HG03135 (cell line): ENCODE results near the gene KRTAP16-1.
"Not testable (repeated sequence)": the region's sequence is repeated elsewhere in the genome, so short reads cannot be mapped to it uniquely, and the experiment has no call there.

Source experiments
- ATAC-seq: cut with Tn5 transposase; IDR thresholded peaks from one replicate; pipeline ENCODE4 v1.9.1; 2021; ENCODE audit warnings: mild to moderate bottlenecking, moderate library complexity; ENCODE audit not compliant: unreplicated experiment

KRTAP16-1 gene

GRCh38 chr17:41308918-41309359 lies at the start of gene KRTAP16-1:
TSS of gene KRTAP16-1 (minus strand) at chr17:41309309. CDS start at chr17:41309253, 56 bp downstream.
- no peak for ATAC-seq

- ATAC-seq = no peak
These were observed 45.4 kb upstream of the KRTAP16-1 start for GRCh38 chr17:41354536-41354935.

- no peak for ATAC-seq
These were observed 43.7 kb upstream of the KRTAP16-1 start for GRCh38 chr17:41352597-41353366.

GRCh38 chr17:41351177-41351576 lies 42.1 kb upstream of the KRTAP16-1 start:
- ATAC-seq = no peak

GRCh38 chr17:41350381-41350878 lies 41.3 kb upstream of the KRTAP16-1 start, which contains the start of gene KRT33A:
TSS of gene KRT33A (minus strand) at chr17:41350828. CDS start at chr17:41350767, 61 bp downstream.
- ATAC-seq = not testable (repeated sequence)

GRCh38 chr17:41347869-41348760 lies 39.0 kb upstream of the KRTAP16-1 start:
- ATAC-seq = no peak

GRCh38 chr17:41346421-41346820 lies 37.3 kb upstream of the KRTAP16-1 start:
- not testable (repeated sequence) for ATAC-seq

- ATAC-seq = no peak
These were observed 36.9 kb upstream of the KRTAP16-1 start for GRCh38 chr17:41345992-41346391.

- ATAC-seq = no peak
These were observed 33.9 kb upstream of the KRTAP16-1 start for GRCh38 chr17:41343029-41343428.

- no peak for ATAC-seq
These were observed 32.1 kb upstream of the KRTAP16-1 start for GRCh38 chr17:41340934-41341861.

- ATAC-seq = no peak
These were observed 31.4 kb upstream of the KRTAP16-1 start for GRCh38 chr17:41340494-41340893.

GRCh38 chr17:41339571-41340172 lies 30.6 kb upstream of the KRTAP16-1 start:
- ATAC-seq = no peak

GRCh38 chr17:41338961-41339485 lies 29.9 kb upstream of the KRTAP16-1 start:
- no peak for ATAC-seq

- ATAC-seq = no peak
These were observed 26.6 kb upstream of the KRTAP16-1 start for GRCh38 chr17:41335747-41336146.

GRCh38 chr17:41334385-41335305 lies 25.5 kb upstream of the KRTAP16-1 start:
- no peak for ATAC-seq

GRCh38 chr17:41333836-41334235 lies 24.7 kb upstream of the KRTAP16-1 start:
- no peak for ATAC-seq

GRCh38 chr17:41333098-41333497 lies 24.0 kb upstream of the KRTAP16-1 start:
- ATAC-seq = no peak

- ATAC-seq = no peak
These were observed 23.1 kb upstream of the KRTAP16-1 start for GRCh38 chr17:41332239-41332638.

GRCh38 chr17:41331606-41332005 lies 22.5 kb upstream of the KRTAP16-1 start:
- ATAC-seq = no peak
